ENCODE measurements around the gene CHD9.
"Not testable (repeated sequence)": the region's sequence is repeated elsewhere in the genome, so short reads cannot be mapped to it uniquely, and the experiment has no call there.

CHD9 gene

DNA sequence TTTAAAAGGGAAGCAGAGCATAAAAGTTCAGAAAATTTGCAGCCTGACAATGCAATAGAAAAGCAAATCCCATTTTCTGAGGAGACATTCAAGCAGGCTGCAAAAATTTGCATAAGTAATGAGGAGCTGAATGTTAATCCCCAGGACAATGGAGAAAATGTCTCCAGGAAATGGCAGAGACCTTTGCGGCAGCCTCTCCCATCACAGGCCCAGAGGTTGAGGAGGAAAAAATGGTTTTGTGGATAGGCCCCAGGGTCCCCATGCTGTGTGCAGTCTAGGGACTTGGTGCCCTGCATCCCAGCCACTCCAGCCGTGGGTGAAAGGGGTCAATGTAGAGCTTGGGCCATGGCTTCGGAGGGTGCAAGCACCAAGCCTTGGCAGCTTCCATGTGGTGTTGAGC, 19.5 kb downstream of the CHD9 start:
- not testable (repeated sequence) for DNase-seq (ENCODE audit: low spot score)

DNA sequence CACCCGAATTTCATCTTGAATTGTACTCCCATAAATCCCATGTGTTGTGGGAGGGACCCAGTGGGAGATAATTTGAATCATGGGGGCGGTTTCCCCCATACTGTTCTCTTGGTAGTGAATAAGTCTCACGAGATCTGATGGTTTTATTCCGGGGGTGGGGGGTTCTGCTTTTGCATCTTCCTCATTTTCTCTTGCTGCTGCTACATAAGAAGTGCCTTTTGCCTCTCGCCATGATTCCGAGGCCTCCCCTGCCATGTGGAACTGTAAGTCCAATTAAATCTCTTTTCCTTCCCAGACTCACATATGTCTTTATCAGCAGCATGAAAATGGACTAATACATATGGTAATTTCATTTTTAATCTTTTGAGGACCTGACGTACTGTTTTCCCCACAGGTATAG, 20.7 kb downstream of the CHD9 start:
- DNase-seq (ENCODE audit: low spot score), result not testable (repeated sequence)

- DNase-seq (ENCODE audit: low spot score), result no peak
These were observed 23.5 kb downstream of the CHD9 start for GRCh38 chr16:53078247-53078646.

GRCh38 chr16:53078765-53079485, 24.1 kb downstream of the CHD9 start:
- no peak for DNase-seq (ENCODE audit: low spot score)

DNA sequence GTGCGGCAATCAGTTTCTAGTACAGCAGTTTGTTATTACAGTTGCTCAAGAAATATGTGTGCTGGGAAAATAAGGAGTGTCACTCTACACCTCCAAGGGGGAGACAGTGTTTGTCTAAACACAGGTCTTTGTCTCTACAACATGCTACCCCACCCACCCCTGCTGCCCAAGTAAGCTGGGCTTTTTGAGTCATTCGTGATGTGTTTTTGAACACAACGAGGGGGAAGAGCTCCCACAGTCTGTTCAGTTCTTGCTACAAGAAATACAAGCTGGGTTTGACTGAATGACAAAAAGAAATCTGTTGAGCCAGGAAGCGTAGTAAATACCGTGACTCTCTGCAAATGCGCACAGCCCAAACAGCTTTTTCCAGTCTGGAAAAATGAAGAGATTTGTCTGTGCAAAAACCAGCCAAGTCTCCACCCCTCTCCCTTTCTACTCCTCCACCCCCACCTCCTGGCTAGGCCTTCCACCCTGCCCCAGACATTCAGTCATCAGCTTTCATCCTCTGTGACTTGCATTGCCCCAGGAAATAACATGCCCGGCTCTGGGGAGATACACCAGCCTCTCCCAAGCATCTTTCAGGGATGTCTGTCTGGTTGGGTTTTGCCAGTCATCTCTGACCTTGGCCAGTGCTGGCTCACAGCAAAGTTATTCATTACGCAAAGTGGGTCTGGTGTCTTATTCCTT, 25.7 kb downstream of the CHD9 start:
- no peak for DNase-seq (ENCODE audit: low spot score)

- no peak for DNase-seq (ENCODE audit: low spot score)
These were observed 26.2 kb downstream of the CHD9 start for GRCh38 chr16:53081032-53081424.

- DNase-seq (ENCODE audit: low spot score), result no peak
These were observed 27.1 kb downstream of the CHD9 start for GRCh38 chr16:53081686-53082407.

GRCh38 chr16:53082509-53082908, 27.7 kb downstream of the CHD9 start:
- DNase-seq (ENCODE audit: low spot score), result no peak

DNA sequence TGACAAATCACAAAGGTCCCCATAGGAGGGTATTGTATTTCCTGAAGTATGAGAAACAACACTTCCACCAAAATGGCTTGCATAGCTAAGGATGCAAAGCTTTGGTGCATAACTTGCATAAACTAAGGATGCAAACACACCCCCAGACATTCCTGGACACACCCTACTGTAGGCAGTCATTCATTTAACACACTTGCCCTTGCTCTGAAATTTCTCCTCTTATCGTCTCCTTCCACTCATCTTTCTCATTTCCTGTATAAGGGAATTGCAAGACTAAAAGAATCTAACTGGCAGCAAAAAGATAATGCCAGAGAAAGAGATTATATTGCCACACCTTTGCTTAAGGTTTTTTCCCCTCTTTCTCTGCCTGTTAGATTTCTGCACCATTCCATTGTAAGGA, 28.3 kb downstream of the CHD9 start:
- no peak for DNase-seq (ENCODE audit: low spot score)

DNA sequence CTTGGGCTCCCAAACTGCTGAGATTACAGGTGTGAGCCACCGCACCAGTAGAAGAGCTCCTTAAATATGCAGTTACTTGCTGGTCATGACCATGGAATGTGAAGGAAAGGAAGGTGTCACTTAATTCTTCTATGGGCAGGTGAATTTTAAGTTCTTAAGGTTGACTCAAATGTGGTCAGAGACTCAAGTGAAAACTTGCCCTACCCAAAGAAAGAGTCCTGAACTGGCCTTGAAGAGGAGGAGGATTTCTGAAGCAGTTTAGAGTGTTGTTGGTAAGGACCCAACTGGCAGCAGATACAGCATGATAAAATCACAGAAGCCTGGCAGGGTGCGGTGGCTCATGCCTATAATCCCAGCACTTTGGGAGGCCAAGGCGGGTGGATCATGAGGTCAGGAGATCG, 29.4 kb downstream of the CHD9 start:
- DNase-seq (ENCODE audit: low spot score), result no peak

GRCh38 chr16:53084746-53085334, 30.0 kb downstream of the CHD9 start:
- DNase-seq (ENCODE audit: low spot score), result no peak

- no peak for DNase-seq (ENCODE audit: low spot score)
These were observed 30.6 kb downstream of the CHD9 start for GRCh38 chr16:53085369-53085843.

DNA sequence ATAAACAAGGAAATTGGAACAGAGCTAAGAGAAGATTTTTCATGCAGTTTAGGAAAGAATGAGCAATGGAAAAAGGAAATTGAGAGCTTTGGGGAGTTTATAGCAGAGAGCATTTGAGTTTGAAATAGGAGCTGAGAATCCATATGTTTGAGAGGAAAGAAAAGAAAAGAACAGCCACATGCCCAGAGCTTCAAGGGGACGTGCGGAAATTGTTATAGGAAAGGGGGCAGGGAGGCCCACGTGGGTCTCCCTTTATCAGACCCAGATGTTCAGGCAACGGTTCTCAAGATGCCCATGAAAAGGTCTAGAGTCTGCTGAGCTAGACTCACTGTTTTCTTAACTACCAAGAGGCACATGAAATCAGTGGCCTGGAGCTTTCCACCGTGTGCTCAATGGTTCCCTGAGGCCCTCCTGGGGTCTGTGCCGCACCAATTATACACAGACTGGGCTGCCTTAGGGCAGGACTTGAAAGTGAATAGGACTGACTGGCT, 31.2 kb downstream of the CHD9 start:
- no peak for DNase-seq (ENCODE audit: low spot score)

DNA sequence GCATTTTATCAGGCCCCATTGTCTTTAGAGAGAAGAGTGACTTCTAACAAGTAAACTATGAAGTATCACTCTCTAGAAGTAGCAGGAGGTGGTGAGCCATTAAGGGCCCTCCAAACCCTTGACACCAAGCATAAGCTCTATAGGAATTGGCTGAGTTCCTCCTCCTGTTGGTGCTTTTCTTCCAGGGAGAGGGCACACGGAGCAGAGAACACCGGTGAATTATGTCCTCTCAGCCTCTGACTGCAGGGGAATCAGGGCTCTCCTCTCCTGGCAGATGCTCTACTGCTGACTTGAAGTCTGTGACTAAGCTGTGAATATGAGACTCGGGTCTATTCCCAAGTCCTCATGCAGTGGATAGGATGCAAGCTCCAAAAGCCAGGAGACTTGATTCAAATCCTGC, 32.3 kb downstream of the CHD9 start:
- no peak for DNase-seq (ENCODE audit: low spot score)

GRCh38 chr16:53089434-53090285, 34.9 kb downstream of the CHD9 start:
- DNase-seq (ENCODE audit: low spot score), result no peak

DNA sequence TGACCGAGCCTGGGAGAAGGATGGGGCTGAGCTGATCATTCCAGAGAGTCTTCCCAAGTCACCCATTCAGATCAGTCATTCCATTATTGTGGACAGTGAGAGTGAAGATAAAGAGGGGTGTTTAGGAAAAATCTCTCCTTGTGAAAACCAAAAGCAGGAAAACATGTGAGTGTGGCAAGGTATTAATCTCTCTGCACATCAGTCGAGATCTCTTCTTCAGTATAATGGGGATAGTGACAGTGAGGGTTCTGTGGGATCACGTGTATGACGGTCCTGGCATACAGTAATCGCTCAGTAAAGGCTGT, 35.4 kb downstream of the CHD9 start:
- DNase-seq (ENCODE audit: low spot score), result no peak

- DNase-seq (ENCODE audit: low spot score), result no peak
These were observed 36.0 kb downstream of the CHD9 start for GRCh38 chr16:53090591-53091411.

GRCh38 chr16:53091466-53092211, 36.8 kb downstream of the CHD9 start:
- DNase-seq (ENCODE audit: low spot score), result peak; percentile 17

GRCh38 chr16:53092284-53092683, 37.5 kb downstream of the CHD9 start:
- no peak for DNase-seq (ENCODE audit: low spot score)

DNA sequence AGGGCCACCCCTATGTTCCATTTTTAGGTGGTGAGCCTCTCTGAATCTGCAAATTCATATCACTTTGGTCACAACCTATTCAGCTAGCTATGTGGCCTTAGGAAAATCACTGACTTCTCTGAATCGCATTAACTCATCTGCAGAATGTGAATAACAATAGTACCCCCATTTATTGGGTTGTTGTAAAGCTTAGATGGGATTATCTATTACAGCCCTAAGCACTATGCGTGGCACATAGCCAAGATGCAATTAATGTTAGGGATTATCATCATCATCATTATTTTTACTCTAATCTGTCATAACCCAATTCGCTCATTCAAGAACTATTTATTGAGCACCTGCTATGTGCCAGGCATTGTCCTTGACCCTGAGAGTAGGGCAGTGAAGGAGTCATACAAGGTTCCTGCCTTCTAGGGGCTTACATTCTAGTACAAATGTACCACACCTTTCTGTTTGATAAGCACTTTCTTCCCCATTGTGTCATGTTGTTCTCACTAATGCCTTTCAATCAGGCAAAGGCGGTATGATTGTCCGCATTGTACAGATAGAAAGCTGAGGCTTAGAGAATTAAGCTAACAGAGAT, 38.5 kb downstream of the CHD9 start:
- DNase-seq (ENCODE audit: low spot score), result no peak

Data from CD4-positive, alpha-beta T cell treated with Interleukin-2 at 100 ng/mL for 4 hours (primary cell).